ENCODE results near the gene PNRC1.
"Not testable (repeated sequence)": the region's sequence is repeated elsewhere in the genome, so short reads cannot be mapped to it uniquely, and the experiment has no call there.

Gene PNRC1

DNA sequence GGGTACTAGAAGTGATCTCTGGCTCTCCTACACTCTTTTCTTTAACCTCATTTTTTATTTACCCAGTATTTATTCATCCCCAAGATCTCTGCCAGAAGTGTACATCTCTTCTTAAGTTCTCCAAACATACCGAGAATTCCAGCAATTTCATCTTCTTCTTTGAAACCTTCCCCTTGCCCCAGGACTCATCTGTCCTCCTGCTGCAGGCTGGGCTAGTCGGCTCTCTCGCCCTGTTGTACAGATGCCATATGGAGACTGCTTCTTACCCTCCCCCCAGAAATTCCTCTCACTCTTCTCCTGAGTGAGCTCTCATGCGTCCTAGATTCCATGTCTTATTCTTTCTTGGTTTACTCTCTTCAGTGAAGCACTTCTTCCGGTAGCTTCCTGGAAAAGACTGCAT is 21.9 kb upstream of the PNRC1 start:
- no peak for DNase-seq (ENCODE audit: low read depth in 2 of 3, low spot score in 2 of 3)

DNA sequence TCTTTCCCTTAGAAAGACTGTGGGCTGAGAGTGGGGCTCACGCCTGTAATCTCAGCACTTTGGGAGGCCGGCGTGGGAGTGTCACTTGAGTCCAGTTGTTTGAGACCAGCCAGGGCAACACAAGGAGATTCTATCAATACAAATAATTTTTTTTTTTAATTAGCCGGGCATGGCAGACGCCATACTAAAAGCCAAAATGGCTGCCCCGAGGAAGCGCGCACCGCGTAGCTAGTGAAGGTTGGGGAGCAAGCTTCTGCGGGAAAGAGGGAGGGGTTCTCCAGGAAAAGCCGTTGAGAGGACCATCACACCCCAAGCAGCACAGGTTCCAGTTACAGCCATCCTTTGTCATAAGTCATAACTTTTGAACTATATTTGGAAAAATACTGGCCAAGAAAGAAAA is 21.3 kb upstream of the PNRC1 start:
- DNase-seq (ENCODE audit: low read depth in 2 of 3, low spot score in 2 of 3) = no peak

- DNase-seq (ENCODE audit: low read depth in 2 of 3, low spot score in 2 of 3) = no peak
These were observed 16.7 kb upstream of the PNRC1 start for GRCh38 chr6:89063881-89064280.

DNA sequence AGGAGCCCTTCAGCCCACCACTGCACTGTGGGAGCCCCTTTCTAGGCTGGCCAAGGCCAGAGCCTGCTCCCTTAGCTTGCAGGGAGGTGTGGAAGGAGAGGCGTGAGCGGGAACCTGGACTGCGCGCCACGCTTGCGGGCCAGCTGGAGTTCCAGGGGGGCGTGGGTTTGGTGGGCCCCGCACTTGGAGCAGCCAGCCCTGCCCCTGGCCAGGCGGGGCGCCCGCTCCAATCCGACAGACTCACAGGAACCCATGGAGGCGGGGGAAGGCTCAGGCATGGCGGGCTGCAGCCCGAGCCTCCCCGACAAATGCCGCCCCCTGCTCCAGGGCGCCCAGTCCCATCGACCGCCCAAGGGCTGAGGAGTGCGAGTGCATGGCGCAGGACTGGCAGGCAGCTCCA is 15.6 kb upstream of the PNRC1 start:
- DNase-seq (ENCODE audit: low read depth in 2 of 3, low spot score in 2 of 3) = not testable (repeated sequence)

DNA sequence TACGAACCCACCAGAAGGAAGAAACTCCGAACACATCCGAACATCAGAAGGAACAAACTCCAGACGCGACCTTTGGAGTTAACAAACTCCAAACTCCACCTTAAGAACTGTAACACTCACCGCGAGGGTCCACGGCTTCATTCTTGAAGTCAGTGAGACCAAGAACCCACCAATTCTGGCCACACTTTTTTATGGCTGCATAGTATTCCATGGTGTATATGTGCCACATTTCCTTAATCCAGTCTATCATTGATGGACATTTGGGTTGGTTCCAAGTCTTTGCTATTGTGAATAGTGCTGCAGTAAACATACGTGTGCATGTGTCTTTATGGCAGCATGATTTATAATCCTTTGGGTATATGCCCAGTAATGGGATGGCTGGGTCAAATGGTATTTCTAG is 14.4 kb upstream of the PNRC1 start:
- not testable (repeated sequence) for DNase-seq (ENCODE audit: low read depth in 2 of 3, low spot score in 2 of 3)

DNA sequence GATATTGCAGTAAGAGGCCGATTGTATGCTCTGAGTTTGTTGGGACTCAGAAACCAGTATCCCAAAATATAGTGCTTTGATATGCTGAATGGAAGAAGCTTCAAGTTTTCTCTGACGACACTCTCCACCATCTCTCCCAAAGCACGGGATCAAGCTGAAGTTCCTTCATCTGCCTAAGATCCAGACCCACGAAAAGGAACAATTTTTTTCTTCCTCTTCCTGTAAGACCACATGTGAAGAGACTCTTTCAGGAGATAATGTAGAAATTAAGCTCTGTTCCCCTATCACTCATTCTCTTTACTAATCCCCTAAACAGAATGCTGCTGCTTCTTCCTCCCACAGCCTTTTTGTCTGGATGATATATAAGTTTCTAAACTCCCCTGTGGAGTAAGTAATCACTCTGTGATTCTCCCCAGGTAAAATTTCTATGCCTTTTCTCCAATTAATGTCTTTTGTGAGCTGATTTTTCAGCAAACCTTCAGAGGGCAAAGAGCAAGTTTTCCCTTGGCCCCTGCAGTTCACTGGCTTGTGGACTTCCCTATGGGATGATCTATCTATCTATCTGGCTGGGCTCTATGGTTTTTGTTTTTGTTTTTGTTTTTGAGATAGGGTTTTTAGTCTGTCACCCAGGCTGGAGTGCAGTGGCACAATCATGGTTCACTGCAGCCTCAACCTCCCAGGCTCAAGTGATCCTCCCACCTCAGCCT is 13.5 kb upstream of the PNRC1 start:
- no peak for DNase-seq (ENCODE audit: low read depth in 2 of 3, low spot score in 2 of 3)

GRCh38 chr6:89067796-89068195 is 12.8 kb upstream of the PNRC1 start:
- DNase-seq (ENCODE audit: low read depth in 2 of 3, low spot score in 2 of 3) = no peak

DNA sequence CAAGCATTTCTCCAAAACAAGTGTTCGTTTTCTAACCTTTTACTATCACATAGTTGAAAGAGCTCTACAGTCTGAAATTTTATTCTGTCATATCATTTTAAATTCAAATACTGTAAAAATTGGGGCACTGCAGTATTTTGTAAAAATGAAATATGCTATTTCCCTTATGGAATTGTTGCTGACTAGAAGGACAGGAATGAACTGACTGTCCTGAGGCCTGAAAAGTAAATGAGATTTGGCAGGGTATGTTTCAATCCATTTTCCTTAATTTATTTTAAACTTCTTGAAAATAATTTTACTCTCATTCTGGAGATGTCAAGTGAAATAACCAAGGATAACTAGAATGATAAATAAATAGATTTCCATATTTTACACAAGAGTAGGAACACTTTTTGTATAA is 11.9 kb upstream of the PNRC1 start:
- no peak for DNase-seq (ENCODE audit: low read depth in 2 of 3, low spot score in 2 of 3)

DNA sequence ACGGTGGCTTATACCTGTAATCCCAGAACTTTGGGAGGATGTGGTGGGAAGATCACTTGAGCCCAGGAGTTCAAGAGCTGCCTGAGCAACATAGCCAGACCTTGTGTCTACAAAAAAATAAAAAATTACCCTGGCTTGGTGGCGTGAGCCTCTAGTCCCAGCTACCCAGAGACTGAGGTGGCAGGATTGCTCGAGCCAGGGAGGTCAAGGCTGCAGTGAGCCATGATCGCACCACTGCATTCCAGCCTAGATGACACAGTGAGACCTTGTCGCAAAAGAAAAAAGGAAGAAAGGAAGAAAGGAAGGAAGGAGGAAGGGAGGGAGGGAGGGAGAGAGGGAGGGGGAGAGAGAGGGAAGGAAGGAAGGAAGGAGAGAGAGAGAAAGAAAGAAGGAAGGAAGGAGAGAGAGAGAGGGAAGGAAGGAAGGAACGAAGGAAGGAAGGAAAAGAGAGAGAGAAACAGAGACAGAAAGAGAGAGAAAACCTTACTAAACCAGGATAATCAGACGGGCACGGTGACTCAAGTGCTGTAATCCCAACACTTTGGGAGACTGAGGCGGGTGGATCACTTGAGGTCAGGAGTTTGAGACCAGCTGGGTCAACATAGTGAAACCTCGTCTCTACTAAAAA is 10.9 kb upstream of the PNRC1 start:
- DNase-seq (ENCODE audit: low read depth in 2 of 3, low spot score in 2 of 3) = no peak

DNA sequence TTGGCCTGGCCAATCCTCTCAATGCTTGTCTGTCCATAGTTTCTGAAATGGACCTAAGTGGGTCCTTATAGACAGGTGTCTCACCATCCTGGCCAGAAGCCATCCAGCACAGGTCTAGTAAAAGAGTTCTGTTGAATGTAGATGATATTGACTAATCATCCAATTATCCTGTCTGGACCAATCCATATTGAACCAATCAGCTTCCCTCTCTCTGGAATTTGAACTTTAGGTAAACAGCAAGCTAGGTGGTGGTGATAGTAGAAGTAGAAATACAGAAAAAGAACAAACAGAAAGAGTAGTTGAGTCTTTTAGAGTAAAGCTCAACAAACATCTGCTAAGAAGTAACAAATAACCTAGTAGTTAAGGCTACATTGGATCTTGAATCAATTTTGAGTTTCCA is 9.5 kb upstream of the PNRC1 start:
- DNase-seq (ENCODE audit: low read depth in 2 of 3, low spot score in 2 of 3) = no peak

- no peak for DNase-seq (ENCODE audit: low read depth in 2 of 3, low spot score in 2 of 3)
These were observed 7.4 kb upstream of the PNRC1 start for GRCh38 chr6:89073014-89073620.

DNA sequence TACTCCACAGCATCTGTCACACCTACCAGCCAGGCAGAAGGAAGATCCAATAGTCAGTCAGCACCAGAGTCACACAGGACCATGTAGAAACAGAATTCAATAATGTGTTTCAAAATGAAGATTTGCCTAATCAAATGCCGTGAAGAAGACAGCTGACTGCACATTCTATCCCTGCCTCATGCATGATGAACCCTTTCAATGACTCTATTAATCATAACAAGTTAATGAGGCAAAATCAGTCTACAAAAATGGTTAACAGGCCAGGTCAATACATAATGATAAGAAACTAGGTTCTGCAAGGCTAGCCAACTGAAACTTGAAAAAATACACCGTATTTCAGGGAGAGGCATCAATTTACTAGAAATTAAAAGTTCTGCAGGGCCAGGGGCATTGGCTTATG is 6.7 kb upstream of the PNRC1 start:
- DNase-seq (ENCODE audit: low read depth in 2 of 3, low spot score in 2 of 3) = no peak

- DNase-seq (ENCODE audit: low read depth in 2 of 3, low spot score in 2 of 3) = peak in 1 of 3 experiments; percentile 26
These were observed 878 bp upstream of the PNRC1 start for GRCh38 chr6:89079511-89080234.

- DNase-seq (ENCODE audit: low read depth in 2 of 3, low spot score in 2 of 3) = peak in 2 of 3 experiments; percentile 22 to 44
These were observed 525 bp downstream of the PNRC1 start for GRCh38 chr6:89081129-89081422.

DNA sequence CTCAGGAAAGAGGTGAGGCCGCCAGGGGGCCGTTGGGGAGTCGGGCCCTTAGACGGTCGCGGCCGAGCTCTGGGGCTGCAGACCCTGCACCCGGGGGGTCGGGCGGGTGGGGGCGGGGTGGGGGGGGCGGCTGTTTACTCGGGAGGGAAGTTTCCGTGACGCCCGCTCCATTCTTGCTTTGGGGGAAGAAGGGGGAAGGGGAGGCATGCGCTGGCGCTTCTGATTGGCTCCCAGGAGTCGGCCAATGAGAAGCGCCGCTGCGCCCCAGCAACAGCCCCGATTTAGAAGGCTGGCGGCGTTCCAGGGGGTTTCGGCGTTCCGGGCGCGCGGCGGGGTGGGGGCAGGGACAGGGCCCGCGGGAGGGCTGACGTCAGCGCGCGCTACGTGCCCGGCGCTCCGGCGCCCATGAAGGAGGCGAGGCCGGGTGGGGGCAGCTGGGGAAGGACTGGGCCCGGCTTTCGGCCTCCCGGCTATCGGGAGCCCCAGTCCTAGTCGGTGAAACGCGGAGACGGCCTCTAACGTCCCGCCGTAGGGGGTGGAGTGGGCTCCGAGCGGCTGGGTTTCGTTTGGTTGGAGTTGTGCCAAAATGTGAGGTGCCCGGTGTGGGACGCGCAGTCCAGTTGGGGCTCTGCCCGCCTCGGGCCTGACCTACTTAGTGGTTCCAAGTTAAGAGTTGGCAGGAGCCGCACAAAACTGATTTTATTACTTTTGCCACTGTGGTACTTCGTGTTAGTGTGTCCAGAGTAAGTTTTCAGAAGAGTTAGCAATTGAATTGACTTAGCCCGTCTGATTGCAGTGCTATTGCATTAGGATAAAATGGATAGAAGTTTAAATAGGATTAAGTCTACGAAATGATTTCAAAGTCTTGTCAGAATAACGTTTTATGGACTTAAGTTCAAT is 1.1 kb downstream of the PNRC1 start:
- peak; percentile 94 to 99 (median 98) for DNase-seq (ENCODE audit: low read depth in 2 of 3, low spot score in 2 of 3)

- no peak for DNase-seq (ENCODE audit: low read depth in 2 of 3, low spot score in 2 of 3)
These were observed 1.9 kb downstream of the PNRC1 start for GRCh38 chr6:89082486-89082891.

GRCh38 chr6:89084542-89084941 is 4.0 kb downstream of the PNRC1 start:
- DNase-seq (ENCODE audit: low read depth in 2 of 3, low spot score in 2 of 3) = no peak

DNA sequence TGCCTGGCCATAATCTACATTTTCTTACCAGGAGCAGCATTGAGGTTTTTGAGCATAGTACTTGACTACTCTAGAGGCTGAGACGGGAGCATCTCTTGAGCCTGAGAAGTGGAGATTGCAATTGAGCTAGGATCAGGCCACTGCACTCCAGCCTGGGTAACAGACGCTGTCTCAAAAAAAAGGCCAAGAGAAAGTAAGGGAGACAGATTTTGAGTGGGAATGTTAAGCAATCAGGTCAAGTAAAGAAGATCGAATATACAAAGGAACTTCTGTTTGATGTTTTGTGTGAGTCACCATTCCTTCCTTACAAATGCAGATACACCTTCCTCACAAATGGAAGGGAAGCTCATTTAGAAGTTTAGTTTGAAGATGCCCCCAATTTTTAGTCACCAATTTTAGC is 4.4 kb downstream of the PNRC1 start:
- no peak for DNase-seq (ENCODE audit: low read depth in 2 of 3, low spot score in 2 of 3)

- no peak for DNase-seq (ENCODE audit: low read depth in 2 of 3, low spot score in 2 of 3)
These were observed 5.1 kb downstream of the PNRC1 start for GRCh38 chr6:89085409-89086205.

DNA sequence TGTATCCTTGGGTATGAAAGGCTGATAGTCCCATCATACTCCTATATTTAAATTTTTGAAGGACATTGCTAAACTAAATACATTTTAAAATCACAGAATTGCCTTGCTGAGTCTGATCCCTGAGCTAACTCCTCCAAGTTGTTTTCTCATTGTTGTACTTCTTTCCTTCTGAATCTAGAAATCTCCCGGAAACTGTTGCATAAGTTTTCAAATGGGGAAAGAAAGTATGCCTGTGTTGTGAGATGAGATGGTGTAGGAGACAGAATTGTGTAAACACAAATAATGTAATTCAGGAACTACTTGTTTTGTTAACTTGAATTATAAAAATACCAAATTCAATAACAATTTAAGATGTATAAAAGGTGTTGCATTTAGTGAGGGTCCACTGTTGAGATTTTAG is 7.3 kb downstream of the PNRC1 start:
- DNase-seq (ENCODE audit: low read depth in 2 of 3, low spot score in 2 of 3) = no peak

All from activated CD8-positive, alpha-beta memory T cell treated with anti-CD3 and anti-CD28 coated beads for 48 hours (primary cell).